CD4-positive, alpha-beta memory T cell (primary cell): ENCODE measurements around the gene DNAJC18. TPM values are rescaled to one million over a fixed set of nuclear protein-coding genes. Genes with fewer than 3 reads are reported as not detected.

ENCODE experiments used
- CTCF ChIA-PET: fragments of 350-600 bp; sonication (Branson Sonifier 250); formaldehyde crosslinking; loops from one replicate; lab custom pipeline; 2021; ENCODE audit warnings: inconsistent platforms; ENCODE audit not compliant: partially characterized antibody; lab: Charles Lee
- POLR2A ChIA-PET: fragments of 350-600 bp; sonication (Branson Sonifier 250); formaldehyde crosslinking; loops from one replicate; lab custom pipeline; 2021; ENCODE audit not compliant: partially characterized antibody; lab: Charles Lee
- DNase-seq, 5 donors: peaks; one replicate each; pipeline versions ENCODE4 v3.0.0 to v3.0.0-alpha.2; 2020 to 2022; ENCODE audit warnings: mixed read lengths in 1 of 5
- H3K27ac ChIP-seq: one replicate; pipeline ENCODE4 v1.7.0; 2013; ENCODE audit warnings: low read depth, low read length
- H3K27me3 ChIP-seq: 2 replicates; pipeline ENCODE4 v1.7.0; 2013; ENCODE audit warnings: mild to moderate bottlenecking, low read length, moderate library complexity; ENCODE audit not compliant: insufficient read depth
- H3K36me3 ChIP-seq: 2 replicates; pipeline ENCODE4 v1.7.0; 2013; ENCODE audit warnings: mild to moderate bottlenecking, low read length, moderate library complexity; ENCODE audit not compliant: insufficient read depth
- H3K4me1 ChIP-seq: 2 replicates; pipeline ENCODE4 v1.7.0; 2013; ENCODE audit warnings: mild to moderate bottlenecking, low read length, moderate library complexity; ENCODE audit not compliant: insufficient read depth
- H3K4me3 ChIP-seq, 2 donors: one replicate each; pipeline ENCODE4 v1.7.0; 2013; ENCODE audit warnings: low read length in 2 of 2, mild to moderate bottlenecking in 1 of 2
- H3K9me3 ChIP-seq, 2 donors: one replicate each; pipeline ENCODE4 v1.7.0; 2013; ENCODE audit warnings: low read length in 2 of 2, control low read depth in 1 of 2; ENCODE audit not compliant: control insufficient read depth in 1 of 2
- H3K27ac Mint-ChIP-seq, 7 donors: one replicate each; pipeline ENCODE4 v1.8.0; 2020 to 2021; ENCODE audit warnings: mixed read lengths in 7 of 7, mild to moderate bottlenecking in 6 of 7, inconsistent platforms in 3 of 7, moderate library complexity in 3 of 7
- H3K27me3 Mint-ChIP-seq, 2 donors: one replicate each; pipeline ENCODE4 v1.8.0; 2020 to 2021; ENCODE audit warnings: mixed read lengths in 2 of 2
- H3K36me3 Mint-ChIP-seq, 2 donors: one replicate each; pipeline ENCODE4 v1.8.0; 2020 to 2021; ENCODE audit warnings: mixed read lengths in 2 of 2, inconsistent platforms in 1 of 2, mild to moderate bottlenecking in 1 of 2
- H3K4me1 Mint-ChIP-seq, 4 donors: one replicate each; pipeline ENCODE4 v1.8.0; 2020 to 2021; ENCODE audit warnings: mixed read lengths in 4 of 4, mild to moderate bottlenecking in 1 of 4
- H3K4me3 Mint-ChIP-seq, 8 donors: one replicate each; pipeline ENCODE4 v1.8.0; 2020 to 2021; ENCODE audit warnings: mixed read lengths in 8 of 8, mild to moderate bottlenecking in 7 of 8, moderate library complexity in 6 of 8, inconsistent platforms in 3 of 8
- H3K9me3 Mint-ChIP-seq, 8 donors: one replicate each; pipeline ENCODE4 v1.8.0; 2020 to 2021; ENCODE audit warnings: mixed read lengths in 8 of 8, mild to moderate bottlenecking in 5 of 8, inconsistent platforms in 3 of 8, moderate library complexity in 1 of 8
- intact Hi-C: fragments of 100-400 bp; cut with micrococcal nuclease; formaldehyde crosslinking; loops from one replicate; pipeline ENCODE4 v1.15.1; 2023
- polyA plus RNA-seq, 2 donors: library from polyadenylated mRNA; unstranded; fragments of 300-500 nt; fragmentation: Illumina TruSeq; gene quantifications; one replicate each; pipeline ENCODE4 v1.2.3, GENCODE V29; 2021
- total RNA-seq, 2 experiments: library from RNA; stranded (reverse); gene quantifications; one replicate each; pipeline ENCODE4 v1.2.3, GENCODE V29; 2021

Gene DNAJC18
- total and polyA plus RNA-seq, 4 experiments from 2014 or later: 1.8 to 7.3 (median 6.4) TPM

GRCh38 chr5:139461698-139462097 lies 22.4 kb upstream of the DNAJC18 start:
- CTCF ChIA-PET: interaction anchor here (1.5 kb wide), 1 partner anchor 23 kb away, joined by 3 read pairs; the partner anchor contains the start of gene DNAJC18
- Histone ChIP-seq H3K4me1 (peaks cover 46% of the 10 kb centered on the region), H3K9me3 (no peaks in the 10 kb centered on the region), H3K27ac (no peak overlapping the region), H3K36me3 (no peaks in the 10 kb centered on the region), H3K4me3 (no peak overlapping the region), H3K27me3 (no peaks in the 10 kb centered on the region)
- no peak overlapping the region for H3K4me3 Mint-ChIP-seq
- H3K27me3 Mint-ChIP-seq: no peaks in the 10 kb centered on the region
- POLR2A ChIA-PET: interaction anchor here (1.6 to 10.1 kb wide), 3 partner anchors 9 to 20 kb away, joined by 6 to 171 read pairs (median 82); partner anchors contain the start of genes DNAJC18, SMIM33 and STING1
- intact Hi-C loops: no loop called here
- H3K4me1 Mint-ChIP-seq: peaks cover 21 to 42% (median 36%) of the 10 kb centered on the region in 4 donors
- H3K9me3 Mint-ChIP-seq: peaks cover 0 to 2% (median 0%) of the 10 kb centered on the region in 8 donors
- peak overlapping the region in 3 of 7 donors; percentile 4 to 91 (median 15) for H3K27ac Mint-ChIP-seq
- no peak for DNase-seq
- no peaks in the 10 kb centered on the region for H3K36me3 Mint-ChIP-seq

GRCh38 chr5:139461176-139461575 lies 21.9 kb upstream of the DNAJC18 start:
- peaks cover 0 to 2% (median 0%) of the 10 kb centered on the region in 8 donors for H3K9me3 Mint-ChIP-seq
- H3K4me1 ChIP-seq: peaks cover 49% of the 10 kb centered on the region
- no peaks in the 10 kb centered on the region for H3K36me3 Mint-ChIP-seq
- no peak overlapping the region for H3K27ac ChIP-seq
- peaks cover 26 to 47% (median 40%) of the 10 kb centered on the region in 4 donors for H3K4me1 Mint-ChIP-seq
- H3K27me3 ChIP-seq: no peaks in the 10 kb centered on the region
- H3K36me3 ChIP-seq: no peaks in the 10 kb centered on the region
- peak overlapping the region in 1 of 8 donors; percentile 54 for H3K4me3 Mint-ChIP-seq
- no peaks in the 10 kb centered on the region for H3K27me3 Mint-ChIP-seq
- H3K27ac Mint-ChIP-seq: peak overlapping the region; percentile 15 to 91 (median 70)
- H3K4me3 ChIP-seq: no peak overlapping the region
- ChIA-PET CTCF (interaction anchor here (0.5 to 1.5 kb wide), 3 partner anchors 9 to 39 kb away, joined by 3 to 4 read pairs (median 4); partner anchors contain the start of gene DNAJC18), POLR2A (interaction anchor here (1.6 to 10.1 kb wide), 3 partner anchors 10 to 20 kb away, joined by 6 to 171 read pairs (median 82); partner anchors contain the start of genes DNAJC18, SMIM33 and STING1)
- no peaks in the 10 kb centered on the region for H3K9me3 ChIP-seq
- intact Hi-C loops: no loop called here
- no peak for DNase-seq

- peak overlapping the region; percentile 68 to 97 (median 91) for H3K27ac Mint-ChIP-seq
- H3K4me1 ChIP-seq: peaks cover 49% of the 10 kb centered on the region
Observed at GRCh38 chr5:139460455-139460854, 21.1 kb upstream of the DNAJC18 start.

DNA sequence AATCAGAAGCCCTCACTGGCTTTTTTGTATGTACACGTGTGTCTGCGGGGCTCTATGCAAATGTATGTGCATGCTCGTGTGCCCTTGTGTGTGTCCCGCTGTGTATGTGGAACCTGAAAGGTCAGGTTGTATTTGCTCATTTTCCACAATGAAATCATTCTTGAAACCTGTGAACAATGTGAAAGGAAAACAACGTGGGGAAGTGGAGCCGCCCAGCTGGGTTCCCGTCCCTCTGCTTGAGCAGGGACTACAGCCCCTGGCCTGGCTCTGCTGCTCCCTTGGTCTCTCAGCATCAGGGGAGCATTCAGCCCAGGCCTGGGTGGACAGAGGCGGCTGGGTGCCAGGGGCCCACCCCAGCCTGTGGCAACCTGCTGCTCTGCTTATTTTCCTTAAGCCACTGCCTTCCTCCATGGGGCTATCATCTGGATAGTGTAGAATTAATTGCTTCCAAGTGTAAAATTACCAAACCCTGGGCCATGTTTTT lies 20.2 kb upstream of the DNAJC18 start:
- CTCF ChIA-PET: interaction anchor here (1.2 to 3.6 kb wide), 4 partner anchors 16 to 58 kb away, joined by 3 to 32 read pairs (median 8); partner anchors contain the start of gene STING1
- H3K36me3 Mint-ChIP-seq: no peaks in the 10 kb centered on the region
- Histone ChIP-seq H3K27me3 (no peaks in the 10 kb centered on the region), H3K36me3 (no peaks in the 10 kb centered on the region), H3K4me1 (peaks cover 53% of the 10 kb centered on the region), H3K4me3 (peak overlapping the region in 1 of 2 donors; percentile 20), H3K27ac (peak overlapping the region; percentile 68), H3K9me3 (no peaks in the 10 kb centered on the region)
- H3K4me1 Mint-ChIP-seq: peaks cover 33 to 61% (median 48%) of the 10 kb centered on the region in 4 donors
- POLR2A ChIA-PET: interaction anchor here (1.3 to 10.1 kb wide), 9 partner anchors 8 to 58 kb away, joined by 4 to 171 read pairs (median 10); partner anchors contain the start of genes DNAJC18, SMIM33, SPATA24 and STING1
- H3K9me3 Mint-ChIP-seq: peaks cover 0 to 2% (median 0%) of the 10 kb centered on the region in 8 donors
- DNase-seq: peak in 1 of 5 donors; percentile 57
- H3K27ac Mint-ChIP-seq: peak overlapping the region; percentile 91 to 98 (median 96)
- H3K4me3 Mint-ChIP-seq: peak overlapping the region in 6 of 8 donors; percentile 12 to 89 (median 62)
- intact Hi-C loops: no loop called here
- H3K27me3 Mint-ChIP-seq: no peaks in the 10 kb centered on the region

More at GRCh38 chr5:139460455-139460854, 21.1 kb upstream of the DNAJC18 start:
- peak overlapping the region in 1 of 8 donors; percentile 54 for H3K4me3 Mint-ChIP-seq
- H3K4me3 ChIP-seq: no peak overlapping the region
- intact Hi-C loops: no loop called here
- CTCF ChIA-PET: interaction anchor here (1.0 to 3.6 kb wide), 3 partner anchors 16 to 53 kb away, joined by 3 to 32 read pairs (median 4); no protein-coding TSS in a partner anchor
- POLR2A ChIA-PET: interaction anchor here (2.1 to 10.1 kb wide), 5 partner anchors 11 to 57 kb away, joined by 5 to 171 read pairs (median 54); partner anchors contain the start of genes DNAJC18, SMIM33, SPATA24 and STING1
- peaks cover 26 to 52% (median 41%) of the 10 kb centered on the region in 4 donors for H3K4me1 Mint-ChIP-seq
- no peaks in the 10 kb centered on the region for H3K27me3 Mint-ChIP-seq
- no peaks in the 10 kb centered on the region for H3K9me3 ChIP-seq
- no peak for DNase-seq
- no peaks in the 10 kb centered on the region for H3K36me3 Mint-ChIP-seq
- no peak overlapping the region for H3K27ac ChIP-seq
- peaks cover 0 to 2% (median 0%) of the 10 kb centered on the region in 8 donors for H3K9me3 Mint-ChIP-seq
- no peaks in the 10 kb centered on the region for H3K36me3 ChIP-seq
- no peaks in the 10 kb centered on the region for H3K27me3 ChIP-seq

GRCh38 chr5:139458580-139459407 lies 19.5 kb upstream of the DNAJC18 start:
- H3K36me3 Mint-ChIP-seq: no peaks in the 10 kb centered on the region
- Histone ChIP-seq H3K4me3 (peak overlapping the region in 1 of 2 donors; percentile 20), H3K9me3 (no peaks in the 10 kb centered on the region), H3K36me3 (no peaks in the 10 kb centered on the region), H3K27ac (peak overlapping the region; percentile 68), H3K27me3 (no peaks in the 10 kb centered on the region), H3K4me1 (peaks cover 60% of the 10 kb centered on the region)
- CTCF ChIA-PET: interaction anchor here (0.9 to 3.6 kb wide), 10 partner anchors 11 to 174 kb away, joined by 3 to 32 read pairs (median 4); partner anchors contain the start of genes DNAJC18 and STING1
- peak overlapping the region; percentile 91 to 98 (median 96) for H3K27ac Mint-ChIP-seq
- H3K9me3 Mint-ChIP-seq: peaks cover 0 to 2% (median 0%) of the 10 kb centered on the region in 8 donors
- peak; percentile 83 to 94 (median 86) for DNase-seq
- POLR2A ChIA-PET: interaction anchor here (0.5 to 10.1 kb wide), 12 partner anchors 9 to 183 kb away, joined by 3 to 171 read pairs (median 6); partner anchors contain the start of genes DNAJC18, SMIM33, SPATA24 and STING1
- no peaks in the 10 kb centered on the region for H3K27me3 Mint-ChIP-seq
- intact Hi-C loops: loop anchor here (1.0 kb wide), 5 partner anchors 12 to 55 kb away; partner anchors contain the start of genes DNAJC18 and STING1
- H3K4me3 Mint-ChIP-seq: peak overlapping the region in 7 of 8 donors; percentile 64 to 89 (median 76)
- peaks cover 39 to 68% (median 53%) of the 10 kb centered on the region in 4 donors for H3K4me1 Mint-ChIP-seq

GRCh38 chr5:139457653-139458306 lies 18.5 kb upstream of the DNAJC18 start:
- peak overlapping the region in 3 of 8 donors; percentile 47 to 52 (median 50) for H3K4me3 Mint-ChIP-seq
- no peaks in the 10 kb centered on the region for H3K36me3 Mint-ChIP-seq
- Histone ChIP-seq H3K27ac (peak overlapping the region; percentile 26), H3K9me3 (no peaks in the 10 kb centered on the region), H3K36me3 (no peaks in the 10 kb centered on the region), H3K4me3 (no peak overlapping the region), H3K4me1 (peaks cover 65% of the 10 kb centered on the region), H3K27me3 (no peaks in the 10 kb centered on the region)
- CTCF ChIA-PET: interaction anchor here (0.6 to 3.6 kb wide), 13 partner anchors 10 to 348 kb away, joined by 3 to 32 read pairs (median 4); partner anchors contain the start of genes DNAJC18 and STING1
- H3K4me1 Mint-ChIP-seq: peaks cover 42 to 71% (median 57%) of the 10 kb centered on the region in 4 donors
- DNase-seq: peak in 1 of 5 donors; percentile 58
- POLR2A ChIA-PET: interaction anchor here (0.5 to 10.1 kb wide), 11 partner anchors 10 to 182 kb away, joined by 3 to 171 read pairs (median 7); partner anchors contain the start of genes DNAJC18, SMIM33 and STING1
- H3K27ac Mint-ChIP-seq: peak overlapping the region; percentile 78 to 98 (median 94)
- peaks cover 0 to 2% (median 0%) of the 10 kb centered on the region in 8 donors for H3K9me3 Mint-ChIP-seq
- intact Hi-C loops: loop anchor here (1.0 kb wide), 5 partner anchors 13 to 56 kb away; partner anchors contain the start of genes DNAJC18 and STING1
- H3K27me3 Mint-ChIP-seq: no peaks in the 10 kb centered on the region
